Kidney tubule cell (primary cell): Measurements from ENCODE around the gene CCDC68.

Source experiments
- DNase-seq: peaks from one replicate; pipeline ENCODE4 v3.0.0-alpha.2; 2018; ENCODE audit warnings: low spot score

Gene CCDC68

GRCh38 chr18:54958704-54959625, at the start of gene CCDC68:
Gene CCDC68, minus strand, starts transcription at chr18:54959461. Its CDS starts 16,670 bp downstream, at chr18:54942791.
- peak; percentile 57 for DNase-seq

- no peak for DNase-seq
Measured at GRCh38 chr18:55007602-55008001, 48.3 kb upstream of the CCDC68 start.

GRCh38 chr18:55003695-55004094, 44.4 kb upstream of the CCDC68 start:
- DNase-seq = no peak

GRCh38 chr18:55002261-55002660, 43.0 kb upstream of the CCDC68 start:
- DNase-seq = no peak

- peak; percentile 31 for DNase-seq
Measured at GRCh38 chr18:55001394-55002024, 42.2 kb upstream of the CCDC68 start.

GRCh38 chr18:55000529-55000928, 41.3 kb upstream of the CCDC68 start:
- DNase-seq = no peak

- no peak for DNase-seq
Measured at GRCh38 chr18:54999016-54999415, 39.8 kb upstream of the CCDC68 start.

GRCh38 chr18:54995421-54996143, 36.3 kb upstream of the CCDC68 start:
- DNase-seq = no peak

GRCh38 chr18:54991981-54992380, 32.7 kb upstream of the CCDC68 start:
- DNase-seq = no peak

GRCh38 chr18:54984908-54985307, 25.6 kb upstream of the CCDC68 start:
- no peak for DNase-seq

- DNase-seq = no peak
Measured at GRCh38 chr18:54983791-54984190, 24.5 kb upstream of the CCDC68 start.

- peak; percentile 58 for DNase-seq
Measured at GRCh38 chr18:54983041-54983686, 23.9 kb upstream of the CCDC68 start.

GRCh38 chr18:54981076-54981475, 21.8 kb upstream of the CCDC68 start:
- no peak for DNase-seq

GRCh38 chr18:54975598-54975997, 16.3 kb upstream of the CCDC68 start:
- no peak for DNase-seq

- DNase-seq = no peak
Measured at GRCh38 chr18:54973046-54973445, 13.8 kb upstream of the CCDC68 start.

GRCh38 chr18:54968807-54969206, 9.5 kb upstream of the CCDC68 start:
- DNase-seq = no peak

GRCh38 chr18:54968237-54968636, 9.0 kb upstream of the CCDC68 start:
- DNase-seq = peak; percentile 12

GRCh38 chr18:54967786-54968185, 8.5 kb upstream of the CCDC68 start:
- no peak for DNase-seq

- no peak for DNase-seq
Measured at GRCh38 chr18:54964741-54965140, 5.5 kb upstream of the CCDC68 start.

- no peak for DNase-seq
Measured at GRCh38 chr18:54962919-54963645, 3.8 kb upstream of the CCDC68 start.

- no peak for DNase-seq
Measured at GRCh38 chr18:54961868-54962267, 2.6 kb upstream of the CCDC68 start.
